ENCODE measurements around the gene IGSF3. TPM values are rescaled to one million over a fixed set of nuclear protein-coding genes. Genes with fewer than 3 reads are reported as not detected.

Gene IGSF3
- total RNA-seq, 1 experiment from 2014 or later = 10.8 TPM

GRCh38 chr1:116559304-116559761 lies 108.2 kb downstream of the IGSF3 start:
- DNase-seq (ENCODE audit: low spot score) = no peak

DNA sequence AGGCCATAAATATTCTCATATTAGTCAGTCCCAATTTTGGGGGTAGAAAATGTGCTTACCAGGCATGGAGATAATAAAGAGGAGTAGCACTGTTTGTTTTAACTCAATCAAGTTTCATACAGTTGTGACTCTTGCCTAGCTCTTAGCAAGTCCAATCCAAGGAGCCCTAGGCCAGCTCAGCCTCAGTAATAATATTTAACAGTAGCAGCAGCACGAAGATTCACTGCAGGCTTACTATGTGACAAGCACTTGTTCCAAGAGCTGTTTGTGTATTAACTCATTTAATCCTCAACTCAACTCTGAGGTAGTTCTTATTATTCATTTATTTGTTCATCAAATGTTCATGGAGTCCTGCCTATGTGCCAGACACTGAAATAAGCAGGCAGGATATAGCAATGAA lies 109.0 kb downstream of the IGSF3 start:
- DNase-seq (ENCODE audit: low spot score) = no peak

DNA sequence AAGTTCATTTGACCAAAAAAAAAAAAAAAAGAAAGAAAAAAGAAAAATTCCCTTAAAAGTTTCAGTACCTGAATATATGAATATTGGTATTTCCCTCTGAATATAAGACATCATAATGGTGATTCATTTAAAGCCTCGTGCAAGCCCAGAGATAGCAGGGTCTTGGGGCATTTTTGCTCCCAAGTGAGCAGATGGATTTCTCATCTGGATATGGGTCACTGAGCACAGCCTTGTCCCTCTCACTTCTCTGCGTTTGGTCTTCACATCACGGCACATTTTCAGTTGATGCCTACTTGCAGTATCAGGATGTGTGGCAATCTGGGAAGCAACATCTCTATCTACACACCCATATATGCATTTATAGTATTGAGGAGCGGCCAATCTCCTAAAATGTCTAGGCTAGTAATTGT lies 109.4 kb downstream of the IGSF3 start:
- no peak for DNase-seq (ENCODE audit: low spot score)

- no peak for DNase-seq (ENCODE audit: low spot score)
These were observed 110.1 kb downstream of the IGSF3 start for GRCh38 chr1:116557323-116557878.

DNA sequence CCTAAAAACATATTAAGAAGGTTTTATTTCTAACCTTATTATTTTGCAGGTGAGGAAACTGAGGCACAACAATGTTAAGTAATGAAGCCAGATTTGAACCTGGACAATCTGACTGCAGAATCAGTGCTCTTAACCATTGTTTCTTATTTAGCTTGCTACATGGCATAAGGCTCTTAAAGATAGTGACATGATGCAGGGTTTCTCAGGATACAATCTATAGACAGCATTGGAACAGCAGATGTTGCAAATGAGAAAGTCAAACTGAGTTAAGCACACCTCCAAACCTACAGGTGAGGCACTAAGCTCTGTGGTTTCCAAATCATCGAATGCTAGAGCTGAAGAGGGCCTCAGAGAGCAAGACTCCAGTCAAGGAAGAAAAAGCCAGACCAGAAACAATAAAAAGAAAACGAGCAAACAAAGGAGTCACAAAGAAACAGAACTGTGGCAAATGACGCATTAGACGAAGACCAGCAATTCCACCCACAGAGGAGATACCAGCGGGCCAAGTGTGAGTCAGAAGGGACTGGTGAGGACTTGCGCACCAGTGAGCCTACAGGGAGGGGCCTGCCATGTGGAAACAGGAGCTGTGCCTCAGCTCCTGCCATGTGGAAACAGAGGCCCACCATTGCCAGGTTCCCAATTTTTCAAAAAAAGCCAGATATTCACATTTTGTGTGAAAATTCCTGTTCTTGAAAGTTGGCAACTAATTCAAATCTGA lies 111.1 kb downstream of the IGSF3 start:
- peak; percentile 87 for DNase-seq (ENCODE audit: low spot score)

GRCh38 chr1:116554924-116555323 lies 112.6 kb downstream of the IGSF3 start:
- DNase-seq (ENCODE audit: low spot score) = no peak

DNA sequence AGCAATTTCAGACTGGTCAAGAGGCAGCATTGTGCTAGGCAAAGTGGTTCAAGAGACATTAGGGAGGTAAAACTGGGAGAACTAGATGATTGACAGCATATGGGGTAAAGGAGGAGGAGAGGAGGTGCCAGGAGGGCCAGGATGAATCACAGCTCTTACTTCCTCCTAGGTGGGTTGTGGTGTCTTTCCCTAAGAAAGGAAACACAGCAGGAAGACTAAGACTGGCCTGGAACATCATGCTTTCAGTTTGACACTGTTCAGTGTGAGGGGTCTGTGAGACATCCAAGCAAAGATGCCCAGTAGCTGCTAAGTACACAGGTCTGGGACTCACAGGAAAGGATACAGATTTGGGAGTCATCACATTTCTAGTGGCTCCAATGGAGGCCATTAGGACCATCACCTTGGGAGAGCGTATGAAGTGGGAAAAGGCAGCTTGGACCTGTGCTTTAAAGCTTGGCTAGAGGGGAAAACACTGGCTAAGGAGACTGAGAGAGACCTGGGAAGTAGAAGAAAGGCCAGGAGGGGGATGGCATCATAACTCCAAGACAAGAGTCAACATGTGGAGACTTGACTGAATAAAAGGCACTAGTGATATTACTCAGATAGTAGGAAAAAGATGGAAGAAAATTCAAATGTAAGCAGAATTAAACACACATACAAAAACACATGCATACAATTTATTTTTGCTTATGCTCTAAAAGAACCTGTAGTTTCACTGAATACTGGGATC lies 114.0 kb downstream of the IGSF3 start:
- DNase-seq (ENCODE audit: low spot score) = no peak

GRCh38 chr1:116546354-116546977 lies 121.1 kb downstream of the IGSF3 start:
- DNase-seq (ENCODE audit: low spot score) = no peak

- DNase-seq (ENCODE audit: low spot score) = no peak
These were observed 122.2 kb downstream of the IGSF3 start for GRCh38 chr1:116545359-116545705.

GRCh38 chr1:116544588-116545358 lies 122.8 kb downstream of the IGSF3 start:
- no peak for DNase-seq (ENCODE audit: low spot score)

- DNase-seq (ENCODE audit: low spot score) = no peak
These were observed 127.4 kb downstream of the IGSF3 start for GRCh38 chr1:116540088-116540487.

DNA sequence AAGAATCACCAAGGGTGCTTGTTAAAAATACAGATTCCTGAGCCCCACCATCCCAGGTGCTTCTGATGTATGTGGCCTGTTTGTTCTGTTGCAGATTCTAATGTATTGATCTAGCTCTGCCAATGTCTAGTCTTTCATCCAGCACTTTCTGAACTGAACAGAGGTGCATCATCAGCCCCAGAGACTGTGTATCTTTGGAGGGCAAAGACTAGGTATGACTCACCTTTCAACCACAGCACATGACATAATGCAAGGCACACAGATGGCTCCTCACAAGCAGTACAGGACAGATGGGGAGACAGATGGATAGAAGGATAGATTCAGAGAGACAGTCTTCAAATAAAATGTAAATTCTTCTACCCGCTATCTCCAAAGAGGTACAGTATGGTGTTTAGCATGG lies 129.0 kb downstream of the IGSF3 start:
- DNase-seq (ENCODE audit: low spot score) = peak; percentile 5

DNA sequence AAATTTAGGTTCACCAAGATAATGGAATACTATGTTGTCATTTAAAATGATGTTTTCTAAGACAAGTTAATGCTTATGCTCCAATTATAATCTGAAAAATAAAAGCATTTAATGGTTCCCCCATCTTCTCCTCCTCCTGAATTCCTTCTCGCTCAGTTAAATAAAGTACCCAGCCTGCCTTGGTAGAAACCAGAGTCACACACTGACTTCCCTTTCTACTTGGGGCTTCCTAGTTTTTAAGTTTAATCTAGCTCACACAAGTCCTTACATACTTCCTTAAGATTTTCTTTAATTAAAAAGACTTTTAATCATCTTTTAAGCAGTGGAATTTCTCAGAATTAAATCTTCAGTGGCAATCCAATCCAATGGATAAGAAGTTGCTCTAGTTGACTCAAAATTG lies 129.6 kb downstream of the IGSF3 start:
- no peak for DNase-seq (ENCODE audit: low spot score)

GRCh38 chr1:116537040-116537831 lies 130.3 kb downstream of the IGSF3 start:
- no peak for DNase-seq (ENCODE audit: low spot score)

- no peak for DNase-seq (ENCODE audit: low spot score)
These were observed 133.4 kb downstream of the IGSF3 start for GRCh38 chr1:116534014-116534739.

- no peak for DNase-seq (ENCODE audit: low spot score)
These were observed 134.1 kb downstream of the IGSF3 start for GRCh38 chr1:116533429-116533820.

DNA sequence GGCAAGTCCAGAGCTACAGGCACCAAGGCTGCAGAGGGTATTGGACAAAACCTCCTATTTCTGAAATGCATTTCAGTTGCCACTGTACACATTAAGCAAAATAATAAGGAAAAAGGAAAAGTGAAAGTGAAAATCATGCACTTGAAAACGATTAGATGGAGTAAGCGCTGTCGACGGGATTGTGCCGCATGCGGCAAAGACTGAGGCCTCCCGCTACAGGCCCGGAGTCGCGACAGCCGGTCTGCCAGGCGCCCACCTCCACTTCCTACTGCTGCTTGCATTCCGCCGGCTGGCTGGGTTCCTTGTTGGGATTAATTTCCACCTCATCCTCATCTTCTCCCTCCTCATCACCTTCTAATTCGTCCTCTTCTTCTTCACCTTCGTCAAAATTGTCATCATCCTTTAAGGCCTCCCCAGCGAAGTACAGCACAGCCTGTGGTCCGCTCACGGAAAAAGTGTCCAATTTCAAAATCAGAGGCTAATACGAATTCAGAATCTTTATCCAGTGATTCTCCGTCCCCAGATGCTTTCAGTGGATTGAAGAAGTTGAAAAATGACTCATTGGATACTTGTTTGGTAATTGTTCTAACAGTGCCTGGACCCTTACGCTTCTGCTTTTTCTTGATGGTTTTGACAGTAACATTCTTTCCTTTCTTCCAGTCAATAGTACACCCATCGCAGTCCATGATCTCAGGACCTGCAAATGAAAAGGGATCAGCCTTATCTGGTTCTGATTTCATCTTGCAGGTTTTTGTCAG lies 134.7 kb downstream of the IGSF3 start:
- DNase-seq (ENCODE audit: low spot score) = no peak

- no peak for DNase-seq (ENCODE audit: low spot score)
These were observed 135.6 kb downstream of the IGSF3 start for GRCh38 chr1:116531917-116532316.

GRCh38 chr1:116529681-116530080 lies 137.9 kb downstream of the IGSF3 start:
- no peak for DNase-seq (ENCODE audit: low spot score)

GRCh38 chr1:116529199-116529631 lies 138.3 kb downstream of the IGSF3 start:
- no peak for DNase-seq (ENCODE audit: low spot score)

All from H4 (cell line).